A673 (cell line): ENCODE results near the gene RECQL5. TPM values are rescaled to one million over a fixed set of nuclear protein-coding genes. Genes with fewer than 3 reads are reported as not detected.
A peak's percentile ranks its signal among the peaks of the same experiment; 100 is the strongest.

Experiments used
- BruUV-seq: library from RNA; stranded (reverse); fragments of 400-500 nt; replicated peaks from 2 replicates; lab custom pipeline; 2021; lab: Mats Ljungman, UMichigan
- CTCF ChIA-PET: fragments of 300-600 bp; sonication (Branson Sonifier 250); formaldehyde crosslinking; loops from one replicate; lab custom pipeline; 2022; ENCODE audit warnings: antibody characterized with exemption; lab: Charles Lee
- POLR2A ChIA-PET: fragments of 300-600 bp; sonication (Branson Sonifier 250); formaldehyde crosslinking; loops from one replicate; lab custom pipeline; 2022; ENCODE audit warnings: antibody characterized with exemption; ENCODE audit not compliant: low non-redundant PET; lab: Charles Lee
- DNase-seq: peaks from one replicate; pipeline ENCODE4 v3.0.0-alpha.2; 2015; ENCODE audit warnings: low spot score
- H3K27ac ChIP-seq: fragments of 200-600 bp; sonication (generic); 2 replicates; pipeline ENCODE4 v1.5.1; 2016; ENCODE audit warnings: mixed run types, low read depth, mild to moderate bottlenecking, mixed read lengths, antibody characterized with exemption, low read length; ENCODE audit not compliant: poor library complexity, severe bottlenecking
- H3K27me3 ChIP-seq: fragments of 200-600 bp; sonication (generic); replicated peaks from 2 replicates; pipeline ENCODE4 v1.6.1; 2017; ENCODE audit warnings: mixed run types, low read depth, mild to moderate bottlenecking, mixed read lengths, antibody characterized with exemption, low read length; ENCODE audit not compliant: insufficient read depth, poor library complexity
- H3K36me3 ChIP-seq: fragments of 200-600 bp; sonication (generic); 2 replicates; pipeline ENCODE4 v1.6.1; 2016; ENCODE audit warnings: mixed run types, mild to moderate bottlenecking, mixed read lengths, antibody characterized with exemption, low read length; ENCODE audit not compliant: insufficient read depth, poor library complexity, severe bottlenecking
- H3K4me1 ChIP-seq: fragments of 200-600 bp; sonication (generic); 2 replicates; pipeline ENCODE4 v1.6.1; 2017; ENCODE audit warnings: mixed run types, mild to moderate bottlenecking, mixed read lengths, antibody characterized with exemption, low read length; ENCODE audit not compliant: insufficient read depth, poor library complexity, severe bottlenecking
- H3K4me3 ChIP-seq: fragments of 200-600 bp; sonication (generic); 2 replicates; pipeline ENCODE4 v1.5.1; 2016; ENCODE audit warnings: low read depth, mixed run types, mild to moderate bottlenecking, mixed read lengths, low read length; ENCODE audit not compliant: poor library complexity, severe bottlenecking
- H3K9me3 ChIP-seq: fragments of 200-600 bp; sonication (generic); 2 replicates; pipeline ENCODE4 v1.6.1; 2016; ENCODE audit warnings: mixed run types, low read depth, mild to moderate bottlenecking, mixed read lengths, antibody characterized with exemption, low read length; ENCODE audit not compliant: poor library complexity, severe bottlenecking
- CTCF ChIP-seq: fragments of 300-800, 200-600 bp; sonication (generic); conservative IDR thresholded peaks from 2 replicates; pipeline ENCODE4 v1.5.1; 2017; ENCODE audit warnings: low read depth, mild to moderate bottlenecking, antibody characterized with exemption, low read length, moderate library complexity, mixed read lengths
- EZH2 ChIP-seq: fragments of 200-600 bp; sonication (generic); IDR thresholded peaks from 2 replicates; pipeline ENCODE4 v1.6.1; 2017; ENCODE audit warnings: borderline replicate concordance, low read depth, mild to moderate bottlenecking, mixed read lengths, antibody characterized with exemption, low read length; ENCODE audit not compliant: poor library complexity, severe bottlenecking
- intact Hi-C: fragments of 100-400 bp; cut with micrococcal nuclease; formaldehyde crosslinking; loops from one replicate; pipeline ENCODE4 v1.10.0; 2022; ENCODE audit not compliant: unreplicated experiment
- total RNA-seq: library from RNA; stranded (reverse); gene quantifications from 2 replicates; pipeline ENCODE4 v1.2.3, GENCODE V29; 2021

RECQL5 gene
- total RNA-seq, 1 experiment from 2014 or later = 30.6 TPM

- DNase-seq = no peak
- POLR2A ChIA-PET = interaction anchor here (0.6 kb wide), 1 partner anchor 325 kb away, joined by 9 read pairs; no protein-coding TSS in a partner anchor
- peak overlapping the region; percentile 55 for H3K4me3 ChIP-seq
Observed at GRCh38 chr17:75589919-75590303, 77.0 kb downstream of the RECQL5 start.

GRCh38 chr17:75589012-75589918, 77.7 kb downstream of the RECQL5 start:
- peak overlapping the region; percentile 73 for H3K27ac ChIP-seq
- no peaks in the 10 kb centered on the region for H3K36me3 ChIP-seq
- DNase-seq = peak; percentile 94
- peak overlapping the region; percentile 55 for H3K4me3 ChIP-seq
- no peak for TF ChIP-seq EZH2
- no peak; the same call in none of the 2 replicates for TF ChIP-seq CTCF
- ChIA-PET POLR2A (no interaction called here), CTCF (interaction anchor here (1.1 to 2.7 kb wide), 2 partner anchors 12 kb away, joined by 6 to 10 read pairs; no protein-coding TSS in a partner anchor)
- no TSS peak for BruUV-seq
- no peaks in the 10 kb centered on the region for H3K9me3 ChIP-seq
- intact Hi-C loops = loop anchor here (5.0 to 10.0 kb wide), 2 partner anchors 72 to 164 kb away; partner anchors contain the start of genes CASKIN2 and TSEN54
- no peaks in the 10 kb centered on the region for H3K27me3 ChIP-seq
- peaks cover 9% of the 10 kb centered on the region for H3K4me1 ChIP-seq

More at GRCh38 chr17:75589919-75590303, 77.0 kb downstream of the RECQL5 start:
- H3K36me3 ChIP-seq = no peaks in the 10 kb centered on the region
- CTCF ChIA-PET = interaction anchor here (2.7 kb wide), 1 partner anchor 12 kb away, joined by 10 read pairs; no protein-coding TSS in a partner anchor
- H3K4me1 ChIP-seq = peaks cover 9% of the 10 kb centered on the region
- no peaks in the 10 kb centered on the region for H3K9me3 ChIP-seq
- peak overlapping the region; percentile 70 for H3K27ac ChIP-seq
- intact Hi-C loops = loop anchor here (5.0 to 10.0 kb wide), 2 partner anchors 73 to 165 kb away; partner anchors contain the start of genes CASKIN2 and TSEN54
- no peak for TF ChIP-seq EZH2
- no peak for TF ChIP-seq CTCF
- no peaks in the 10 kb centered on the region for H3K27me3 ChIP-seq
- BruUV-seq = no TSS peak

DNA sequence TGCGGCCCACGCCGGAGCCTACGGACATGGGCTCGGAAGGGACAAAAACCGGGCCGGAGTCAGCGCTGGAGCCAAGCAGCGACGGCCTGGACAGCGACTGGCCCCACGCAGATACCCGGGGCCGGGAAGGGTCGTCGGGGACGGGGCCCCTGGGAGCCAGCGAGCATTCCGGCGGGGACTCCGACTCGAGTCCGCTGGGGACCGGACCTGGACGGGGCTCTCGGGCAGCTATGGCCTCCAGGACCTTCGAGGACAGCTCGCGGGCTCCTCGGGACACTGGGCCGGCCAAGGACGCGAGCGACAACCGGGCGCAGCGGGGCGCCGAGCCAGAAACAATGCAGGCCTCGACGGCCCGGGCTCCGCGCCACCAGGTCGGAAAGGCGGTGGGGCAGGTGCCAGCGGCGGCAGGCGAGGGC, 78.3 kb downstream of the RECQL5 start:
- peaks cover 9% of the 10 kb centered on the region for H3K4me1 ChIP-seq
- no peak for DNase-seq
- intact Hi-C loops = loop anchor here (5.0 to 10.0 kb wide), 2 partner anchors 71 to 164 kb away; partner anchors contain the start of genes CASKIN2 and TSEN54
- H3K9me3 ChIP-seq = no peaks in the 10 kb centered on the region
- no peaks in the 10 kb centered on the region for H3K36me3 ChIP-seq
- peak overlapping the region; percentile 73 for H3K27ac ChIP-seq
- ChIA-PET POLR2A (interaction anchor here (0.6 kb wide), 1 partner anchor 1852 kb away, joined by 3 read pairs; no protein-coding TSS in a partner anchor), CTCF (interaction anchor here (0.5 to 1.1 kb wide), 3 partner anchors 9 to 165 kb away, joined by 3 to 6 read pairs (median 4); no protein-coding TSS in a partner anchor)
- H3K4me3 ChIP-seq = peak overlapping the region; percentile 55
- BruUV-seq = no TSS peak
- no peak for TF ChIP-seq CTCF
- TF ChIP-seq EZH2 = no peak
- no peaks in the 10 kb centered on the region for H3K27me3 ChIP-seq
